Ramos (cell line): ENCODE measurements around the gene DPY19L1.
"Not testable (repeated sequence)": the region's sequence is repeated elsewhere in the genome, so short reads cannot be mapped to it uniquely, and the experiment has no call there.

Experiments used
- in situ Hi-C: fragments of 300-500 bp; cut with MboI; formaldehyde crosslinking; loops from one replicate; pipeline ENCODE4 v1.14.3; 2022; ENCODE audit warnings: low sequenced_read_pairs; ENCODE audit not compliant: unreplicated experiment

Gene DPY19L1

GRCh38 chr7:34996423-34997090 lies 40.7 kb downstream of the DPY19L1 start:
- in situ Hi-C loops = not testable (repeated sequence)

GRCh38 chr7:34995757-34996156 lies 41.5 kb downstream of the DPY19L1 start:
- in situ Hi-C loops = no loop called here

DNA sequence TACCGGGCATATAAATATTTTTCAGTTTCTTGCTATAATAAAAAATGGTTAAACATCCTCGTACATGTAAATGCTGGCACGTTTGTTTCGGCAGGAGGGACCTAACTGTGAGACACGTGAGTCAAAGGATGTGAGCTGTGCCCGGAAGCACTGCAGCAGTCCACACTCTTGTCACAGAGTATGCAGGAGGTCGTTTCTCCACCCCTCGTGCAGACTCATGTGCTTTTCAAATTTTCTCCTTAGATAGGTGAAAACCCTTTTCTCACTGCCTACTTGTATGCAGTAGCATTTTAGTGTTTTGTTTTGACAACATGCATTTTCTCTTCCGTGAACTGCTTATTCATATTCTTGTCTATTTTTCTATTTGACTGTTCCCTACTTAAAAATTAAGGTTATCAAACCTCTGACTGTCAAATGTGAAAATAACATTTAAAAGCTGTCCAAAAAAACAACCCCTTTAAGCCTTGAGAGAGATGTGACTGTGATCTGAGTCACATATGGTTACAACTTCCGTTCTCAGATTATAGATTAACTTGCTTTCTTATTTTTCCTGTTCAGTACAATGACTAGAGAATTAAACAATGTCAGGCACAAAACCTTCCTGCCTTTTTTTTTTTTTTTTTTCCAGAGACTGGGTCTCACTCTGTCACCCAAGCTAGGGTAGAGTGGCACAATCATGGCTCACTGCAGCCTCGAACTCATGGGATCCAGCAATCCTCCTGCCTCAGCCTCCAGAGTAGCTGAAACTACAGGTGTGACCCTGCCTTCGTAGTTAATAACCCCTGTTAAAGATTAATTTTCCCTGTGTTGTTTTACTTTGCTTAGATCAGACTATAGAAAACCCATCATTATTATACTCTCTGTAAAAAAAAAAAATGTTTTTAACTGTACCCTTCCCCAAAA lies 45.1 kb downstream of the DPY19L1 start:
- in situ Hi-C loops = no loop called here

DNA sequence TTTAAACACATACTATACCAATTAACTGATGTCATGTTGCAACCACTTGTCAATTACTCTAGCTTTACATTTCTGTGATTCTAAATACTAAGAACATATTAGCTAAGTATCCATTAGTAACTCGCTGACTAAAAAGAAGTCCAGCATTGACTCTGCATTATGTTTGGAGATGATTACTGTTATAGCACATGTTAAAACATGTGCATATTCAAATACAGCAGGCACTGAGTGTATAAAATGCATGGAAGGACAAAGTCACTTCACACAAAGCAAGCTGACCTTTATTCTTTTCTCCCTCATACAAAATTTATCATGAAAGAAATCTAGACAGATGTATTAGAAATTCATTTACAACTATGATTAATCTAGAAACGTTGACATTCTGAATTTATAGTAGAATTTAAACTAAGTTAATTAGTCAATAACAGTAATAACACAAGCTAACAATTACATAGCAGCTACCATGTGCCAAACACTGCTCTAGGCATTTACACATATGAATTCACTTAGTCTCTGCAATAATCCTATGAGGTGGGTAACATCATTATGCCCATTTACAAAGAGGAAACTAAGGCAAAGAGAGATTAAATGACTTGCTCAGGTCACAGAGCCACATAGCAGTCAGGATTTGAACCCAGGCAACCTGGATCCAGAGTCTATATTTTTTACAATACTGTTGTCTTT lies 48.7 kb downstream of the DPY19L1 start:
- in situ Hi-C loops = not testable (repeated sequence)

GRCh38 chr7:34985155-34985554 lies 52.1 kb downstream of the DPY19L1 start:
- in situ Hi-C loops = not testable (repeated sequence)

DNA sequence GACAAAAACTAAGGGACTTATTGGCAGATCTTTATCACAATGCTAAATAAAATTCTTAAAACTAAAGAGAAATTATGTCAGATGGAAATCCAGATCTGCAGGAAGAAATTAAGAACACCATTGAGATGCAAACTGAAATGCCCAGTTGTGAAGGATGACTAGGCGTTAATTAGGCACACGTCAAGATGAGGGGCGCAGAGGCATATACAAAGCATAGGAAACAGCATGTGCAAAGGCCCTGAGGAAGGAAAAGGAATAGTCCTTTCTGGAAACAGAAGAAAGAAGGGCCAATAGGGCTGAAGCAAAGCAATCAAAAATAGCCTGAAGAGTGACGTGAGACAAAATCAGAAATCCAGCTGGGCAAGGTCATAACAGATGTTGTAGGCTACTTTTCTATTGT lies 53.1 kb downstream of the DPY19L1 start:
- in situ Hi-C loops = not testable (repeated sequence)

DNA sequence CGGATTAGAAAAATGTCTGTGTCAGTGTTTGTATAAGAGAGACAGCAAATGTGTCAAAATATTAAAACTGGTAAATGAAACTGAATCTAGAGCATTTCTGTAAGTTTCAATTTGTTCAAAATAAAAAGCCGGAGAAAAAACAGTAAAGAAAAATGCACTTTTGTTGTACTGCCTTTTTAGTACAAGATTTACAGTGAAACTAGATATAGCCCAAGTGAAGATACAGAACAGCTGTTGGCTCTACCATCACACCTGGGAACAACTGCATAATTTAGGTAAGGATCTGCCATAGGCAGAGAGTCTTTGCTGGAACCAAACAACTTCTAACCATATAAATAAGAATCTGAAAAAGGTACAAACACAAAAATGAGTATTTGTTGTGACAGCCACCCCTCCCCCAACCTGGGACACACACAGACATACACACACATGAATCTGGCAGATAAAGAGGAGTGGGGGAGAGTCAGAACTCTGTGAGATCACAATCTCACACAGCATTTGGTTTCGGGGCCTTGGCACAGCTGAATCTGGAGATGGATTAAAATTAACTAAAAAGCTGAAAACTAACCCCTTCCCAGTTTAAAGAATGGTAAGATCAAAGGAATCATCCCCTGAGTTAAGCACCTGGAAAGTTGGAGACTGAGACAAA lies 54.8 kb downstream of the DPY19L1 start:
- in situ Hi-C loops = no loop called here

DNA sequence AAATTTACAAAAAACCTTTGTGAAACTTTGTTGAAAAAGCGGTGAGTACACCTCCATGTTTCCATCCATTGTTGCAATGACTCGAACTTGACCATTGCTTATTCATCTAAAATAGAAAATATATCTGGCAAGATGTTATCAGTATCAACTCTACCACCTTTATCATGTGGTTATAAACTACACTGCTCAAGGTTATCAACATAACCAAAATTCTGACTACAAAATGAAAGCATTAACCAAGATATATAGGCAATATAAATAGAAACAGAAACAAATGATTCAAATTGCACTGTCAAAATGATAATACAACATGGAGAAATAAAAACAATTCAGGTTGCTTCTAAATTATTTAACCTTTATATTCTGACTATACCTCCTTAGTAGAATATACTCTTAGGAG lies 58.2 kb downstream of the DPY19L1 start:
- in situ Hi-C loops = not testable (repeated sequence)

DNA sequence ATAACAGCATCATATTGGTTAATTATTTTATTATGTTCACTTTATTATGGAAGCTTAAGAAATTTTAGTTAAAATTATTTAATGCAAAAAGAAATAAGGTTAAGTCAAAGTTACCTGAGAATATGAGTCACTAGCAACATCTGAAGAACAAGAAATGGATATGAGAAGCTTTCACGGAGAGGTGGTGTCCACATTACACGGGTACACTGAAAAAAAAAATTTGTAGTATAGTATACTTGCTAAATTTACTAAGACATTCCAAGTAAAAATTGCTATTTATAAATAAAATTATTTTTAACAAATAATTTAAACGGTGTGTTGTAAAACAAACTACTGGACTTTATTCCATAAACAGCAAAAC lies 63.9 kb downstream of the DPY19L1 start:
- in situ Hi-C loops = no loop called here

GRCh38 chr7:34972739-34973399 lies 64.4 kb downstream of the DPY19L1 start:
- in situ Hi-C loops = not testable (repeated sequence)

DNA sequence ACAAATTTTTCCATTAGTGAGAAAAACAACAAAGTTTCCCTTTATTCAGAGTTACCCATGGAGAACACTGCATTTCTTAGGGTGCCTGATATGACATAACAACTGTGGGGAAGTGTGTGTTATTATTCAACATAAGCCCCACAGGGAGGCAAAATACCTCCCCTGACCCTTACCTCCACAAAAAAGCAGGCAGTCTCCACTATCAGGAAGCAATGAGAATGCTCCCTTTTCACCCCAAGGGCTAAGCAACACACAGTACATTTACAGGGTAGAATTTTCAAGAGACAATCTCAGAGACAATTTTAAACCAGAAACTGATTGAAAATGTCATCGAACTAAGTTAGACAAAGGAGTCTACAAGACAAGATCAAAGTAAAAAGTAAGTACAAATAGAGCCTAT lies 69.5 kb downstream of the DPY19L1 start:
- in situ Hi-C loops = not testable (repeated sequence)

DNA sequence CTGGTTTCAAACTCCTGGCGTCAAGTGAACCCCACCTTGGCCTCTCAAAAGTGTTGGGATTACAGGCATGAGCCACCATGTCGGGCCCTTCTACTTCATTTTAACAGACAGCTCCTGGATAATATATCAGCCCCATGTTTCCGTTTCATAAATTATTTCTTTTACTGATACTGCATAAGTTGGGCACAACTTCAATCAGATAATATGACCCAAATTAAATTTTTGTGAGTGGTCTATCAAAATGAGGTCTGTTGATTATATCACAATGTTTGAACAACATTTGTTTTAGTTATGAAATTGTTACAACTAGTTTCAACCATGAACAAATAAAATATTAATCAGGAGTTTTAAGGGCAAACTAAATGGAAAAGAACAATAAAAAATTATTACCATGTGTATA lies 70.8 kb downstream of the DPY19L1 start:
- in situ Hi-C loops = not testable (repeated sequence)

DNA sequence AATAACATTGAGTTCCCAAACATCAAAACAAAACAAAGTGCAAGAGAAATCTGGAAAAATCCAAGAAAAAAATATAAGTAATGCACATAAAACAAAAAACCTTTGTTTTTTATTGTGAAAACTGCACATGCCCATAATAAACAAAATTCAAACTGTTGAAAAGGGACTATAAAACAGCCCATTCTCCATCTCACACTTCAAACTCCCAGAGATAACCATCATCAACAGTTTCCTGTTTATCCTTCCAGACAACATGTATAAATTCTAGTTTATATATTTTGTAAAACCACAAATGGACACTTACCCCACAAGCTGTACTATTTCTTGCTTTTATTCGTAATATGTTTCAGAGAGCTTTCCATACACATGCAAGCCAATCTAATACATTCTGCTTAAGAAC lies 79.3 kb downstream of the DPY19L1 start:
- in situ Hi-C loops = no loop called here

DNA sequence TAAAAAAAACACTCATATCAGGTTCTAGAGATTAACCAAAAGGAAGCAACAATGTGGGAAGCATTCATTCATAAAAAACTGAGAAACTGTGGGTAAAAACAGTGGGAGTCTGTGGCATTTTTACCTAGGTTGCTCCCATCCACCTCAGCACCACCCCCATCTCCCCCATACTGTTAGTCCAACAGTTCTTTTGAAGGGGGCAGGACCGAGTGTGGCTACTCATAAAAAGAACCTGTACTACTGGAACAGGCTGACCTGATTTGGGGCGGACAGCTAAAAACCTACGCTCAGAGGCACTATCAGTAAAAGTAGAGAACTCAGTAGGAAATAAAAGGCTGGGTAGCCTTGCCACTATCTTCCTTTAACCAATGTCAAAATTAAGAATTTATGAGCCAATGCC lies 84.5 kb downstream of the DPY19L1 start:
- in situ Hi-C loops = no loop called here

- in situ Hi-C loops = no loop called here
Observed at GRCh38 chr7:34949361-34949760, 87.9 kb downstream of the DPY19L1 start.

GRCh38 chr7:34947427-34947826 lies 89.9 kb downstream of the DPY19L1 start:
- in situ Hi-C loops = not testable (repeated sequence)

DNA sequence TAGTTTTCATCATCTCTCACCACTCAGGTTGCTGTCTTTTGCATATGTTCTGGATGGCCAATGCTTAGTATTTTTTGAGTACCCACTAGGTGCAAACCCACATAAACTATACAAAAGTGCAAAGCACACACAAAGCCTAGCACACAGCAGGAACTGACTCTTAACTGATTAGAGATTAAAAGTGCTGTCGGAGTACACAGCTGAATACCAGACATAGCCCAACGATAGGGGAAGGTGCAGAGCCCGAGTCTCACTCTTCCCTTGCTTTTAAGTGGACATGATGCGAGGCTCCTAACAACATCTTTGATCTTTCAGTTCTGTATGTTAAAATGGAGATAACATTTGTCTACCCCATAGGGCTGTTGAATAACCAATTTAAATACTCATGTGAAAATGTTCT lies 90.8 kb downstream of the DPY19L1 start:
- in situ Hi-C loops = no loop called here

DNA sequence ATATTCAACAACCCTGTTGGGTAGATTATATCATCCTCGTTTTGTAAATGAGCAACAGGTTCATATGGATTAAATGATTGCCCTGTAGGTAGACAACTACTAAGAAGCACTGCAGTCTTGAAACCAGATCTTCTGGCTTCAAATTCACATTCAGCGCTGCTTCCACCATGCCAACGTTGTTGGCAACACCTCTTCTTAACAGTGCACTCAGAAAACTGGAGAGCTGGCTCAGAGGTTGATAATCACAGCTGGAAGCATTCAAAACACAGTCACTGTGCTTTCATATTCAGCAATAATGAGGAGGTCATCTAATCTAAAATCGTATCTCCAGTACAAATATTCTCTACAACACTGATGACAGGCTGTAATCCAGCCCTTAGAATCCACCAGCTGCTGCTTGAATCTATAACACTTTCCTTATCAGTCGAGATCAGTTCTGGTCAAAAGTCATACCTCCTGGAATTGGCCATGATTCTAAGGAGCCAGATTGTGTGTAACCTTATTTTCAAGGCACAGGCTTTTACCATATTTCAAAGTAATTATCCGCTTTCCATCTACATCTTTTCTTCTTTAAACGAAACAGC lies 91.3 kb downstream of the DPY19L1 start:
- in situ Hi-C loops = not testable (repeated sequence)

GRCh38 chr7:34939175-34939574 lies 98.1 kb downstream of the DPY19L1 start:
- in situ Hi-C loops = no loop called here

GRCh38 chr7:34935735-34936165 lies 101.5 kb downstream of the DPY19L1 start:
- in situ Hi-C loops = not testable (repeated sequence)
